AG09309 (cell line): ENCODE measurements around the gene OGA.

Experiments
- DNase-seq: peaks from one replicate; pipeline ENCODE4 v3.0.0-alpha.2; 2010; ENCODE audit warnings: low read depth
- H3K4me3 ChIP-seq: 2 replicates; pipeline ENCODE4 v1.5.1; 2011; ENCODE audit warnings: mild to moderate bottlenecking, low read depth, low read length, moderate library complexity; ENCODE audit not compliant: control insufficient read depth
- TF ChIP-seq, protein P1 (sequence below): IDR thresholded peaks from 2 replicates; pipeline ENCODE4 v1.5.1; 2011; ENCODE audit warnings: mild to moderate bottlenecking, low read depth, low read length, inconsistent platforms; ENCODE audit not compliant: insufficient read depth, control insufficient read depth; ENCODE audit errors: missing control alignments

The OGA gene

GRCh38 chr10:101767966-101768790, 50.1 kb downstream of the OGA start:
- no peak for DNase-seq
- TF ChIP-seq, protein P1, sequence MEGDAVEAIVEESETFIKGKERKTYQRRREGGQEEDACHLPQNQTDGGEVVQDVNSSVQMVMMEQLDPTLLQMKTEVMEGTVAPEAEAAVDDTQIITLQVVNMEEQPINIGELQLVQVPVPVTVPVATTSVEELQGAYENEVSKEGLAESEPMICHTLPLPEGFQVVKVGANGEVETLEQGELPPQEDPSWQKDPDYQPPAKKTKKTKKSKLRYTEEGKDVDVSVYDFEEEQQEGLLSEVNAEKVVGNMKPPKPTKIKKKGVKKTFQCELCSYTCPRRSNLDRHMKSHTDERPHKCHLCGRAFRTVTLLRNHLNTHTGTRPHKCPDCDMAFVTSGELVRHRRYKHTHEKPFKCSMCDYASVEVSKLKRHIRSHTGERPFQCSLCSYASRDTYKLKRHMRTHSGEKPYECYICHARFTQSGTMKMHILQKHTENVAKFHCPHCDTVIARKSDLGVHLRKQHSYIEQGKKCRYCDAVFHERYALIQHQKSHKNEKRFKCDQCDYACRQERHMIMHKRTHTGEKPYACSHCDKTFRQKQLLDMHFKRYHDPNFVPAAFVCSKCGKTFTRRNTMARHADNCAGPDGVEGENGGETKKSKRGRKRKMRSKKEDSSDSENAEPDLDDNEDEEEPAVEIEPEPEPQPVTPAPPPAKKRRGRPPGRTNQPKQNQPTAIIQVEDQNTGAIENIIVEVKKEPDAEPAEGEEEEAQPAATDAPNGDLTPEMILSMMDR = no peak
- H3K4me3 ChIP-seq = no peak overlapping the region

GRCh38 chr10:101767600-101767945, 50.7 kb downstream of the OGA start:
- no peak overlapping the region for H3K4me3 ChIP-seq
- TF ChIP-seq, protein P1 = no peak
- no peak for DNase-seq

DNA sequence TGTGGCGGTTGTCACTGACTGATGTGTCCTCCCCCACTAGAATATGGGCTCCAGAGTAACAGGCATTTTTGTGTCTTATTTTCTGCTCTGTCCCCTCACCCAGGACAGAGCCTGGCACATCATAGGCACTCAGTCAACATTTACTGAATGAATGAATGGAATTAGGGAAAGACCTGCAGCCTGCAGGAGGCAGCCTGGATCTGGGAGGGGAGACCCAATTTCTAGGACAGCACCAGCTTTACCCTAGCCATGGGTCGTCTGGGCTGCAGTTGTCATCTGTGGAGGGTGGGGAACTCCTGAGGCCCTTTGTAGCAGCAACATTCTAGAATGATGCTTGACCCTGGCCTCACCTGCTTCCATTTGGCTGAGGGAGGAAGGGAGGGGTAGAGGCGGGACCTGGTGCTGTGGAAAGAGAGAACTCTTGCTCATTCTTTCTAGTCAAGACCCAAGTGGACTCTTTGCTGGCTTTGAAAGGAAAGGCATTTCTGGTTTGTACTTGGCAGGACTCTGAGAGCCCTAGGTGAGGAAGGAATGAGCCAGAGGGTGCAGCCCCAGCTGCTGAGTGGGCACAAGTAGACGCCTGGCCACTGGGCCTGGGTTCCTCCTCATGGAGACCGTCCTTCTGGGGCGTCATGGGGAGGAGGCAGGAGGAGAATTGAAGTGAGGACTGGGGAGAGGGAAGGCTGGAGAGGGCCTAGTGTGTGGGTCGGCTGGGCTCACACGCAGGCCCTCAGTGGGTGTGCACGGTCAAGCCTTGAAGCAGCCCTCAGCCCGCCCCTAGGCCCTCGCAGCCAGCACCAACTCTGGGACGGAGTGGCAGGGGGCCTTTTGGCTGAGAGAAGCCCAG, 51.3 kb downstream of the OGA start:
- TF ChIP-seq, protein P1 = no peak
- H3K4me3 ChIP-seq = no peak overlapping the region
- no peak for DNase-seq

- no peak overlapping the region for H3K4me3 ChIP-seq
- TF ChIP-seq, protein P1 = no peak
- DNase-seq = no peak
These were observed 51.9 kb downstream of the OGA start for GRCh38 chr10:101766306-101766705.

- no peak for DNase-seq
- no peak overlapping the region for H3K4me3 ChIP-seq
- TF ChIP-seq, protein P1 = no peak
These were observed 55.0 kb downstream of the OGA start for GRCh38 chr10:101763141-101763846.

- DNase-seq = no peak
- TF ChIP-seq, protein P1 = no peak
- H3K4me3 ChIP-seq = no peak overlapping the region
These were observed 55.5 kb downstream of the OGA start for GRCh38 chr10:101762736-101763135.
